GM12873 (cell line): ENCODE measurements around the gene KCNE1.

ENCODE experiments used
- TF ChIP-seq, protein P1 (sequence below): IDR thresholded peaks from 2 replicates; pipeline ENCODE4 v1.5.1; 2012; ENCODE audit warnings: low read depth, mild to moderate bottlenecking, moderate library complexity, low read length, control low read depth; ENCODE audit not compliant: insufficient read depth; ENCODE audit errors: missing control alignments

Gene KCNE1

DNA sequence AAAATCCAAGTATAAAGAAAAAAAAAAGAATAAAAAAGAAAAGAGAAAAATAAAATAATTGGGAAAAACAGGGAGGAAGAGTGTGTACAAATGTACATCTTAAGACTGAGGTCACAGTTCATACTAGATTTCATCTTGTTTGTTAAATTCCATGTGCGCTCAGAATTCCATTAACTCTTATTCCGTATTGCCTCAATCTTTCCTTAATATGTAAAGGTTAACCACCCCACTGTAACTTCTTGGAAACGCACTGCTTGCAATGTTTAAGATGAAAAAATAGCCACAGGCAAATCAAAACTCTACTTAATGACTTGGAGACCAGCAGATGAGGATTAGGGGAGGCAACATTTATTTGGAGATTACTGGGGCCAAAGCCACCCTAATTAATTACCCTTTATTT is 23.9 kb upstream of the KCNE1 start:
- TF ChIP-seq, protein P1, sequence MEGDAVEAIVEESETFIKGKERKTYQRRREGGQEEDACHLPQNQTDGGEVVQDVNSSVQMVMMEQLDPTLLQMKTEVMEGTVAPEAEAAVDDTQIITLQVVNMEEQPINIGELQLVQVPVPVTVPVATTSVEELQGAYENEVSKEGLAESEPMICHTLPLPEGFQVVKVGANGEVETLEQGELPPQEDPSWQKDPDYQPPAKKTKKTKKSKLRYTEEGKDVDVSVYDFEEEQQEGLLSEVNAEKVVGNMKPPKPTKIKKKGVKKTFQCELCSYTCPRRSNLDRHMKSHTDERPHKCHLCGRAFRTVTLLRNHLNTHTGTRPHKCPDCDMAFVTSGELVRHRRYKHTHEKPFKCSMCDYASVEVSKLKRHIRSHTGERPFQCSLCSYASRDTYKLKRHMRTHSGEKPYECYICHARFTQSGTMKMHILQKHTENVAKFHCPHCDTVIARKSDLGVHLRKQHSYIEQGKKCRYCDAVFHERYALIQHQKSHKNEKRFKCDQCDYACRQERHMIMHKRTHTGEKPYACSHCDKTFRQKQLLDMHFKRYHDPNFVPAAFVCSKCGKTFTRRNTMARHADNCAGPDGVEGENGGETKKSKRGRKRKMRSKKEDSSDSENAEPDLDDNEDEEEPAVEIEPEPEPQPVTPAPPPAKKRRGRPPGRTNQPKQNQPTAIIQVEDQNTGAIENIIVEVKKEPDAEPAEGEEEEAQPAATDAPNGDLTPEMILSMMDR: no peak

DNA sequence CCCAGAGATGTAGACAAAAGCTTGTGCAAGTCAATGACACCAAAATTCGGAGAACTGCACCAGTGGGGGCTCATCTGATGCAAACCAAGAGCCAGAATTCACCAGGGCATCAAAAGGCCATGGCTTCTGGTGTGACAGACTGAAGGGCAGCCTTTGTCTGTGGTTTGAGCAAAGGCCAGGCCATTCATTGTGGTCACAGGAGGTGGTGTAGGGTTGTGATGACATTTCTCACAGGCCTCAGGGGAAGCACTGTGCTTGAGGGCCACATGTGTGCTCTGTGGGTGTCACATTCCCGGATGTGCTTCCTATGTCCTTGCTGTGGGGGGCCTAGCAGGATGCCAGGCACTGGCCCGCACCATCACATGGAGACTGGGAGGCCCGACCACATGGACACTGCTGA is 22.5 kb upstream of the KCNE1 start:
- TF ChIP-seq, protein P1: no peak

DNA sequence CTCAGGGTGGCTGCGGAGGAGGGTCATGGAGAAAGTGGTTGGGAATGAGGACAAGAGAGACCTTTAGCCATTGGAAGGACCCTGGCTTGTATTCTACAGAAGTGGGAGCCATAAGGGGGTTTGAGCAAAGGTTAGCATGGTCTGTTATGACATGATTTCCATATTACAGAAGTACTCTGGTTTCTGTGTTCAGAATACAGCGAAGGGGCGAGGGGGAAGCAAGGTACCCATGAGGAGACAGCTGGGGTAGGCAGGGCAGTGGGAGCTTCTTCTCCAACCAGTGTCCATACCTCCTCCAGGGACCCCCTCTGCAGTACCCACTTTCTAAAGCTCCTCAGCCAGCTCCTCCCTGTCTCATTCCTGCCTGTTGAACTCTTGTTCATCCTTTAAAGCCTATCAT is 21.9 kb upstream of the KCNE1 start:
- TF ChIP-seq, protein P1: no peak

DNA sequence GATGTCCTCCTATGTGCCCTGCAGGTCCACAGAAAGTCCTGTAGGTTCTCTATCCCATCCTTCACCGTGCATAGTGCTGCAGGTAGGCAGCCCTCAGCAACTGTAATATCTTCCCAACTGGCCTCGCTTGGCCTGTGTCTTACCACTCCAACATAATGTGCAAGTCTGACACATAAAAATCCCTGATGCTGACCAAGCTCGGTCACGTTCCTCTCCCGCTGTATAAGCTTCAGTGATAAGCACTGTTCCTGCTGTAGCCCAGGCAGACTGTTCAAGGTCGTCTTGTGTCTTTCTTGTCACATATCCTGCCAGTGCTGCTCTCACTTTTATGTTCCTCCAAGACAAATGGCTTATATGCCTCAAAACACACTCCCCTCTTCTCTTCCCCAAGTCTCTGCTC is 19.4 kb upstream of the KCNE1 start:
- TF ChIP-seq, protein P1: no peak

DNA sequence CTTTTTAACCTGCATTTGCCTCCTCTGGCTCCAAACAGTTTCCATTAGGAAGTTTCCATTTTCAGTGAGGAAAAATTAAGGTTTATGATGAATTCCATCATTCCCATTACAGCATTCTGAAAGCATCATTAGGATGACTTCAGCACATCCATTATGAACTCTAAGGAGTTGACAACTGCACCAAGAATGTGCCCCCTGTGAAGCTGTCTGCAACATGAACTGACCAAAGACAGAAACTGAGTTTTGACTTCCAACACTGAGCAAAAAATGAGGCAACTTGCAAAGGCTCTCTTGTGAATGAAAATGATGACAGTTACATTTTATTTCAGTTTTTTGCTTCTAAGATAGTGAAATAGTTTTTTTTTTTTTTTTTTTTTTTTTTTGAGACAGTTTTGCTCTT is 18.3 kb upstream of the KCNE1 start:
- TF ChIP-seq, protein P1: no peak

DNA sequence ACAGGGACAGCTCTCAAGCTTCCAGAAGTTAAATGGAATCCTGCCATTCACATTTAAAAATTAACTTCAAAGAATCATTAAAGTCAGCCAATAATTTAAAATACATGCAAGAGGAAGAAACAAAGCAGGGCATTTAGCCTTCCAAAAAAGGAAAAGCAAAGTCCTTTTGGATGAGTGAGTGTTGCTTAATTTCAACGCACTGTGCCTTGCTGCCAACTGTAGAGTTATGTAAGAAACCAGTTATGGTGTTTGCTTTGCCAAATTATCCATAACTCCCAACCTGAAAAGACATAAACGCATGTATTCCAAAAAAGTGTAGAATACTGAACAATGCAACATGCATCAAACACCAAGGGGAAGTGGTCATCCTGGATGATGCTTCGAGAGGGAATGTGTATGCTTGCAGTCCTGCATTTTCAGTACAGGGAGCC is 16.1 kb upstream of the KCNE1 start:
- TF ChIP-seq, protein P1: no peak

DNA sequence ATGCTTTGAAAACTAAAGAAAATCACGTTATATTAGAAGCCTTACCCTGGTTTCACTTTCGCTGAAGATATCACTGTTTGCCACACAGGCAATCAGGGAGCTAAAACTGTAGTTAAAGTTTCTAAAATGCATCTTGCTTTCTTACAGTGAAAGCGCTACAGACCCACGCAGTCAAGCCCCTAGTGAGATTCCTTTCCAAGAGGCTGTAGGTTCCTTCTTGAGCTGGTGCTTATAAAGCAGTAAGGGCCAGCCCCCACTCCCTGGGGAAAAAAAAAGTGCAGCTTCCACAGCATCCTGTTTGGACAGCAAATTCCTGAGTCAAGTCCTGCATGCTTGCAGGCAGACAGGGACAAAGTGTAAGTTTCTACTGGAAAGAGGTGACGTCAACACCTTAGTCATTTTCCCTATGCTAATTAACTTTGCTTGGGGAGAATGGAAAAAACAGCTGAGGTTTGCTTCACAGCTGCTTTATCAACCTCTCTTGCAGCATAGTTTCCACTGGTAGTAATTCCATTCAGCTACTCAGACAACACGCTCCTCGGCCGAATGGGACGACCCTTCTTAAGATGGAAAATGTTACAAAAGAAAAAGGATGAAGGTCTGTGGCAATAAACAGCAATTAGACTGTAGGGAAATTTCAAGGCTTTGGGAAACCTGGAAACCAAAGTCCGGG is 14.7 kb upstream of the KCNE1 start:
- TF ChIP-seq, protein P1: no peak
